GM12874 (cell line): Measurements from ENCODE around the gene CCM2L.

Experiments used
- CTCF ChIP-seq: IDR thresholded peaks from 2 replicates; pipeline ENCODE4 v1.5.1; 2011; ENCODE audit warnings: low read depth, mild to moderate bottlenecking, control low read depth, low read length, moderate library complexity; ENCODE audit not compliant: insufficient read depth

The CCM2L gene

DNA sequence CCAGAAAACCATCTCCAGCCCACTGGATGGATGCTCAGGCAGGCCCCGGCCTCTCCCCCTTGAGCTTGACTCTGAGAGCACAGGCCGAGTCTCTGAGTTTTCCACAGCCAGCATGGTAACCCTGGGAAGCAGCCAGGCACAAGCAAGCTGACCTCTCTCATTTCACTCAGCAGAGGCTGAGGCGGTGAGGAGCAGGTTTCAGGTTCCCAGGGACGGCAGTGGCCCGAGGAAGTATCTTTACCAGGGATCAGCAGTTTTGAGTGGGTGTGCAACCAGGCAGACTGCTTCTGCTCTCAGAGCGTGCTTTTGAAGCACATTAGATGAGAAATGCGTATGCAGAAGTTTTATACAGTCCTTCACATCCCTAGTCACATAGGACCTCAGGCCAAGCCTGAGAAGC, 54.4 kb downstream of the CCM2L start:
- no peak for TF ChIP-seq CTCF

GRCh38 chr20:32067234-32067821, 57.1 kb downstream of the CCM2L start:
- no peak for TF ChIP-seq CTCF

DNA sequence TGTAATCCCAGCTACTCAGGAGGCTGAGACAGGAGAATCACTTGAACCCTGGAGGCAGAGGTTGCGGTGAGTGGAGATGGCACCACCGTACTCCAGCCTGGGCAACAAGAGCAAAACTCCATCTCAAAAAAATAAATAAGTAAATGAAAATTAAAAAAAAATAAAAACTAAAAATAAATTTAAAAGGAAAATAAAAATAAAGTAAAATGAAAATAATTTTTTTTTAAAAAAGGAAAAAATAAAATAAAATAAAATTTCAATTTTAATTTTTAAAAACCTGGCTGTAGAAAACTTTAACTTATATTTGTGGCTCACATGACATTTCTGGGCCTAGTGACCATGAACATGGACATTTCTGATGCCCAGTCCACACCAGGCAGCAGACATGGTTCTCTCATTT, 57.9 kb downstream of the CCM2L start:
- TF ChIP-seq CTCF = no peak

DNA sequence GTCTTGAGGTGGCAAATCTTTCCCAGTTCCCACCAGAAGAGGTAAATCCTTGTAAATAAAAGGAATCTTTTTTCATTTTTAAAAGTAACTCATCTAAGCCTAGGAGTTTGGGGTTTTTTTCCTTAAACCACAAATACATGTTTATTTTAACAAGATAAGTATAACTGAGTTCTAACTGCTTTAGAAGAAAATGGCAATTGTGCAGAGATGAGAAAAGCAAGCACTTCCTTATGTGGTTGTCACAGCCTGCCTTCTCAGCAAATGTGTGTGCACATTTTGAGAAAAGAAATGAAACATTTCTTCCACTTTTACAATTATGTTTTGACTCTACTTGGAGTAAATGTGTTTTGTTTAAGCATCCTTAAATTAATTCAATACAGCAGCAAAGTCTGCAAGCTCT, 59.5 kb downstream of the CCM2L start:
- TF ChIP-seq CTCF = no peak

DNA sequence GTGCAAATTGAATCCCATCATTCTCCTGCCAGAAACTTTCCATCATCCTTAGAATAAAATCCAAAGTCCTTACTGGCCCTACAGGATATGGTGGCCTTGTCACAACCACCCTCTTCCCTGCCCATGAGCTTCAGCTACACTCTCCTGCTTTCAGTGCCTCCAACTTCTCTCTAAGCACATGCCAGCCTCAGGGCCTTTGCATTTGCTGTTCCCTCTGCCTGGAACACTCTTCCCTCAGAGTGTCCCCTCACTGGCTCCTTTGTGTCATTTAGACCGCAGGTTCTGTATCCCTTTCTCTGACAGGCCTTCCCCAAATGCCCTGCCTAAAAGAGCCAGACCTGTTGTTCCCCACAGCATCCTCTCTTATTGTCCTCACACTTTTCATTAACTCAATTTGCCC, 60.0 kb downstream of the CCM2L start:
- TF ChIP-seq CTCF = no peak

- no peak for TF ChIP-seq CTCF
These were observed 60.5 kb downstream of the CCM2L start for GRCh38 chr20:32070690-32071213.

GRCh38 chr20:32071395-32072167, 61.3 kb downstream of the CCM2L start:
- TF ChIP-seq CTCF = no peak
